GM10266 (cell line): ENCODE data around the gene MLANA.

ENCODE experiments used
- DNase-seq: peaks from one replicate; pipeline ENCODE4 v3.0.0; 2012; ENCODE audit errors: extremely low spot score
- TF ChIP-seq, protein P1 (sequence below): IDR thresholded peaks from 2 replicates; pipeline ENCODE4 v1.5.1; 2012; ENCODE audit warnings: mild to moderate bottlenecking, low read depth; ENCODE audit not compliant: control insufficient read depth, insufficient read depth; ENCODE audit errors: missing control alignments

The MLANA gene

DNA sequence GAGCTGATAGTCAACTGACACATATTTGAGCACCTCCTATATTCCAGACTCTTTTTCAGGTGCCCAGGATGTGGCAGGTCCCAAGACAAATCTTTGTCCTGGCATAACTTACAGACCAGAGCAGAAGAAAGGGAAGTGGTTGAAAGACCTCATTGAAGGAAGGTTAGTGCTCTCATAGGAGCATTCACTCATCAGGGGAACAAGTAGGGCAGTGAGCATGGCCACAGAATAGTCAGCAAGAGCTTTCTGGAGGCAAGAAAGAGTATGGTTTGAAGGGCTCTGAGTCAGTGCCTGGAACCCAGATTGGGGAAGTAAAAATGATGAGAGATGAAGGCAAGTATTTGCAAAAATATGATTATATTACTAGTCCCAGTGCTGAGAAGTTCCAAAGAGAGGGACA lies 32.8 kb upstream of the MLANA start:
- TF ChIP-seq, protein P1, sequence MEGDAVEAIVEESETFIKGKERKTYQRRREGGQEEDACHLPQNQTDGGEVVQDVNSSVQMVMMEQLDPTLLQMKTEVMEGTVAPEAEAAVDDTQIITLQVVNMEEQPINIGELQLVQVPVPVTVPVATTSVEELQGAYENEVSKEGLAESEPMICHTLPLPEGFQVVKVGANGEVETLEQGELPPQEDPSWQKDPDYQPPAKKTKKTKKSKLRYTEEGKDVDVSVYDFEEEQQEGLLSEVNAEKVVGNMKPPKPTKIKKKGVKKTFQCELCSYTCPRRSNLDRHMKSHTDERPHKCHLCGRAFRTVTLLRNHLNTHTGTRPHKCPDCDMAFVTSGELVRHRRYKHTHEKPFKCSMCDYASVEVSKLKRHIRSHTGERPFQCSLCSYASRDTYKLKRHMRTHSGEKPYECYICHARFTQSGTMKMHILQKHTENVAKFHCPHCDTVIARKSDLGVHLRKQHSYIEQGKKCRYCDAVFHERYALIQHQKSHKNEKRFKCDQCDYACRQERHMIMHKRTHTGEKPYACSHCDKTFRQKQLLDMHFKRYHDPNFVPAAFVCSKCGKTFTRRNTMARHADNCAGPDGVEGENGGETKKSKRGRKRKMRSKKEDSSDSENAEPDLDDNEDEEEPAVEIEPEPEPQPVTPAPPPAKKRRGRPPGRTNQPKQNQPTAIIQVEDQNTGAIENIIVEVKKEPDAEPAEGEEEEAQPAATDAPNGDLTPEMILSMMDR = no peak
- DNase-seq = no peak

DNA sequence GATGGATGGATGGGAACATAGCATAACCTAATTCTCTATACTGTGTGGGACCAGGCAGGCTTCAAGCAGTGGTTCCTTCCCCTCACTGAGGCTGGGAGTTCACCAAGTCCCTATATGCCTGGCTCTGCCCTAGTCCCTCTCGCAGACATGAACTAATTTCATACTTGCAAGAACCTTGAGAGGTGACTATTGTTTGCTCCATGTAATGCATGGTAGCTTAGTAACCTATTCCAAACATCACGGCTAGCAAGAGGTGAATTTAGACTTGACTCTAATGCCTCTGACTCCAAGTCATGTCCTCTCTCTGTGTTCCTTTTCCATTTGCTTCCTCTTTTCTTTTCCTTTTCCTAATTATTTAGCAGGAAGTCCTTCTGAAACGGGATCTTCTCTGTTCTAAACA lies 31.9 kb upstream of the MLANA start:
- DNase-seq = no peak
- TF ChIP-seq, protein P1 = no peak

DNA sequence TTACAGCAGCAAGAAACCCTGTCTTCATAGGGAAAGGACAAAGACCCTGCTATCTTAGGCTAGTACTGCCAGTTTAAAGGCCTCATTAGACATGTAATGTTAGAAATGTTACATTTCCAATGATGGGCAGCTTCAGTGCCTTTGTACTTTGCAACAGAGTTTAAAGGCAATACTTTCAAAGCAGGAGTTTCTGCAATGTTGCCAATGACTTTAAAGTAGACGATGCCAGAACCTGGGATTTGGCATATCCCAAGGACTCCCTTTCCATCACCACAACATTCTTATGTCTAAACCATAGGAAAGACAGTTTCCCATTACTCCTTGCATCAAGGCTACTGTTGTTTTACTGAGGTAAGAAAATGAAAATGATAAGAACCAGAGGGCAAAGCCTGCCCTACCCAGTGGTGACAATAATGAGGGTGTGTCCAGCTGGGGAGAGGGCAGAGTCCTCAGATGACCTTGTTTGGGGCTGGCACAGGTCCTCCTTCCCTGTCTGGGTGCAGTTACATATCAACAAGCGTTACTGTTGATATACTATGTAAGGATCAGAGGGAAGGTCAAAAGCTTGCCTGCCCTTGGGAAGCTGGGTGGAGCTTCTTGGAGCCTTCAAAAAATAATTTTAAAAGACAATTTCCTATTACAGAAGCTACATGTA lies 27.5 kb upstream of the MLANA start:
- TF ChIP-seq, protein P1 = no peak
- no peak for DNase-seq

DNA sequence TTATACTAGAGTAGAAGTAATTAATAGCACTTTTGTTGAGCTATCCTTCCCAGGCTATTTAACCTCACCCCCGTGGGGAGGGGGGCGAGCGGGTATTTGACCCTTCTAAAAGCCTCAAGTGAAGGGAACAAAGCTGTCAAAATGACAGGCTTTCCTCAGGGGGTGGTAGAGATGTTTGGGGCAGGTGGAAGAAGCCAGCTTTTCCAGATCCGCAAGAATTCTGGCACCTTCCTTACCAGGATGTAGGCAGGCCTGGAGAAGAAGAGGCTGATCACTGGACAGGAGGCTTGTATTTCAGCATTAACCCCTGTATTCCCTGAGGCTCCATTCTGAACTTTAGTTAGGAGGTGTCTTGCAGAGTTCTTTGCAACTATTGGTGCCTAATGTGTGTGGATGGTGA lies 26.2 kb upstream of the MLANA start:
- TF ChIP-seq, protein P1 = no peak
- no peak for DNase-seq

DNA sequence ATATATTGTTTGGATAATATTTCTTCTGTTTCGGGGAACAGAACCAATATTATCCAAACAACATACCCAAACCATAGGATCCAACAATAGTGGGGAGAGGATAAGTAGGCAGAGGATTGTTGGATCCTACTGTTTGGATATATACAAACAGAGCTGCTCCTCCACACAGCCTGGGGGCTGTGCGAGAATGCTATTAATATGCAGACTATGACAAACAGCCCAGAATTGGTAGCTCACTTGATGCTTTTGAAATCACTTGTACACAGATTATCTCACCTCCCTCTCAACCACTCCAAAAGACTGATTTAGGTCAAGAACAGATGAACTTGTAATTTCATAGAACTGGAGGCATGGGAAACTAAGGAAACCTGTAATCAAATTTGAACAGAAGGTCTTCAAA lies 24.4 kb upstream of the MLANA start:
- TF ChIP-seq, protein P1 = no peak
- DNase-seq = no peak

DNA sequence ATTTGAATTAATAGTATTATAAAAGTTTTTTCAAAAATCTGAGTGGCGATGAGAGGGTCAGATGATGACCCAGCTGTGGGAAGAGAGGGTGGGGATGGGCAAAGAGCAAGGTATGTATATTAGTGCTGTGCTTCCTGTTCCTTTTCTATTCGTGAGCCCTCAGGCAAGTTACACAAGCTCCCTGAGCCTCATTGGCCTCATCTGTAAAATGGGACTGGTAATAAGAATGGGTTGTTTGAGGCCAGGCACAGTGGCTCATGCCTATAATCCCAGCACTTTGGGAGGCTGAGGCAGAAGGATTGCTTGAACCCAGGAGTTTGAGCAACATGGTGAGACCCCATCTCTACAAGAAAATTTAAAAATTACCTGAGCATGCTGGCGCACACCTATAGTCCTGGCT lies 24.0 kb upstream of the MLANA start:
- no peak for DNase-seq
- TF ChIP-seq, protein P1 = no peak

DNA sequence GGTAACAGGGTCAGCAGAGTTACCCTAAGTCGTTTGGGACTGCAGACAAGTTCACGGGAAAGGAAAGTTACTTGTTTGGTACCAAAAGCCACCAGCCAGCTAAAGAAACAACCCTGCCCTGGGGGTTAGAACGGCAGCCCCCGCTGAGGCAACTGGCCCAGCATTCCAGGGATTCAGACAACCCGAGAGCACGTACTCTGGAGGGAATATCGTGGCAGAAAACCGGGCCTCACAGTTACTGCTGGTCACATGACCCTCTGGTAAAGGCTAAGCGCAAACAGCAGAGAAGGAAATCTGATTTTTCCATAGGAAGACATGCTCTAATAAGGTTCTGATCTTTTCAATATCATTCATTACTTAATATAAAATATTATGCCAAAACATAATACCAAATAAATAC lies 22.5 kb upstream of the MLANA start:
- DNase-seq = no peak

More for the DNA sequence above, 22.5 kb upstream of the MLANA start:
- TF ChIP-seq, protein P1 = no peak
